Right lobe of liver (tissue), 6 donors: Measurements from ENCODE around the gene RPA1. TPM values are rescaled to one million over a fixed set of nuclear protein-coding genes. Genes with fewer than 3 reads are reported as not detected.

ENCODE experiments used
- ATAC-seq, 4 donors: fragments of 200-7000 bp; cut with Tn5 transposase; one replicate each; pipeline ENCODE4 v1.9.1; 2020; ENCODE audit warnings: mild to moderate bottlenecking in 4 of 4, moderate library complexity in 4 of 4
- DNase-seq, 3 donors: peaks; one replicate each; pipeline ENCODE4 v3.0.0-alpha.2; 2020
- H3K27ac ChIP-seq, 3 donors: fragments of 200-600 bp; one replicate each; pipeline ENCODE4 v1.8.0; 2022
- H3K27me3 ChIP-seq, 2 donors: fragments of 200-600 bp; one replicate each; pipeline ENCODE4 v1.8.0; 2022
- H3K36me3 ChIP-seq, 4 donors: fragments of 200-600 bp; sonication (generic) in 1 of 4; one replicate each; pipeline versions ENCODE4 v1.5.1 to v1.8.0; 2017 to 2022; ENCODE audit warnings: control low read depth in 1 of 4
- H3K4me1 ChIP-seq, 4 donors: fragments of 200-600 bp; sonication (generic) in 1 of 4; one replicate each; pipeline versions ENCODE4 v1.5.1 to v1.8.0; 2017 to 2022; ENCODE audit warnings: control low read depth in 1 of 4
- H3K4me3 ChIP-seq, 3 donors: fragments of 200-600 bp; one replicate each; pipeline ENCODE4 v1.8.0; 2022
- H3K9me3 ChIP-seq, 4 donors: fragments of 200-600 bp; sonication (generic) in 1 of 4; one replicate each; pipeline versions ENCODE4 v1.5.1 to v1.8.0; 2017 to 2022; ENCODE audit warnings: control low read depth in 1 of 4
- POLR2A ChIP-seq: fragments of 450-650 bp; IDR thresholded peaks from one replicate; pipeline ENCODE4 v1.6.1; 2017; ENCODE audit warnings: antibody characterized with exemption, mild to moderate bottlenecking
- WGBS: methylation state at CpG from one replicate; pipeline ENCODE4 v1.1.6; 2018; ENCODE audit warnings: low coverage, low lambda C conversion rate; ENCODE audit not compliant: insufficient coverage; ENCODE audit errors: missing lambda C conversion rate; 5-methylcytosine and 5-hydroxymethylcytosine counted together
- intact Hi-C, 2 donors: fragments of 100-400 bp; cut with DNase I; formaldehyde crosslinking; loops; one replicate each; pipeline versions ENCODE4 v1.11.2 to v1.14.1; 2022
- total RNA-seq, 6 experiments: library from RNA; depleted of rRNA in 2 of 6; stranded (reverse); fragments of >200 nt in 2 of 6; fragmentation: NEBNext Ultra II Directional in 3 of 6; extraction: Animal tissue kit (Norgen Biotek cat#: 25700) in 3 of 6; gene quantifications; one replicate each; pipeline versions ENCODE4 v1.1.0 to v1.2.4, GENCODE V29; 2016 to 2023
- TF ChIP-seq, protein P1 (sequence below), 4 donors: fragments of 200-600 bp in 3 of 4; fragments of 450-650 bp in 1 of 4; IDR thresholded peaks; one replicate each; pipeline versions ENCODE4 v1.5.1 to v1.8.0; 2016 to 2022; ENCODE audit warnings: antibody characterized with exemption in 4 of 4, mild to moderate bottlenecking in 2 of 4
- donor health status: DM: no; HTN: yes; CAD: no.
- donor health status: DM: no; HTN: no; CAD: no.
- donor health status: DM: no; HTN: no; CAD: no.
- donor health status: DM: no; HTN: yes; CAD: no.
- donor health status: DM: no; HTN: yes; CAD: no.

The RPA1 gene
- total RNA-seq, 6 experiments from 2014 or later = 10.9 to 35.5 (median 29.2) TPM

DNA sequence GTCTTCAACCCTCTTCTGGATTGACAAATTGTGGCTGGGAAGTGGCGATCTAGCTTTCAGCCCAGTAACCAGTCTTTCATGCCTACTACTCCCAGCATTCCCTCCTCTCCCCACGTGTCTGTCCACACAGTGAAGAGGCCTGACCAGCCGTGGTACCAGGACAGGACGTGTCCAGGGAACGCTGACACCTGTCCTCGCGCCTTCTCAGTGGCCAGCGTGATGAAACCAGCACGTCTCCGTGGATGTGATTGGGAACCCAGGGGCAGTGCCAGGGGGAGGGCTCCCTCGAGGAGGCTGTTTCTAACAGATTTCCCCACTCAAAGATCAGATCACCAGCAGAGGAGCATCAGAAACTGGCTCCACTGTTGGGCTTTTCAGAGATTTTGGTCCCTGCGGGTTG is 69.1 kb downstream of the RPA1 start:
- H3K4me1 ChIP-seq = no peaks in the 10 kb centered on the region
- no peak for DNase-seq
- H3K27ac ChIP-seq = no peak overlapping the region
- ATAC-seq = no peak
- intact Hi-C loops = no loop called here
- no peaks in the 10 kb centered on the region for H3K9me3 ChIP-seq
- no peaks in the 10 kb centered on the region for H3K27me3 ChIP-seq
- 87% methylated on average over 3 of the region's 12 CpGs for WGBS
- peaks cover 0 to 36% (median 13%) of the 10 kb centered on the region in 4 donors for H3K36me3 ChIP-seq
- no peak for TF ChIP-seq POLR2A
- TF ChIP-seq, protein P1, sequence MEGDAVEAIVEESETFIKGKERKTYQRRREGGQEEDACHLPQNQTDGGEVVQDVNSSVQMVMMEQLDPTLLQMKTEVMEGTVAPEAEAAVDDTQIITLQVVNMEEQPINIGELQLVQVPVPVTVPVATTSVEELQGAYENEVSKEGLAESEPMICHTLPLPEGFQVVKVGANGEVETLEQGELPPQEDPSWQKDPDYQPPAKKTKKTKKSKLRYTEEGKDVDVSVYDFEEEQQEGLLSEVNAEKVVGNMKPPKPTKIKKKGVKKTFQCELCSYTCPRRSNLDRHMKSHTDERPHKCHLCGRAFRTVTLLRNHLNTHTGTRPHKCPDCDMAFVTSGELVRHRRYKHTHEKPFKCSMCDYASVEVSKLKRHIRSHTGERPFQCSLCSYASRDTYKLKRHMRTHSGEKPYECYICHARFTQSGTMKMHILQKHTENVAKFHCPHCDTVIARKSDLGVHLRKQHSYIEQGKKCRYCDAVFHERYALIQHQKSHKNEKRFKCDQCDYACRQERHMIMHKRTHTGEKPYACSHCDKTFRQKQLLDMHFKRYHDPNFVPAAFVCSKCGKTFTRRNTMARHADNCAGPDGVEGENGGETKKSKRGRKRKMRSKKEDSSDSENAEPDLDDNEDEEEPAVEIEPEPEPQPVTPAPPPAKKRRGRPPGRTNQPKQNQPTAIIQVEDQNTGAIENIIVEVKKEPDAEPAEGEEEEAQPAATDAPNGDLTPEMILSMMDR (IDR thresholded peaks at IDR 0.05) = no peak
- H3K4me3 ChIP-seq = no peak overlapping the region

DNA sequence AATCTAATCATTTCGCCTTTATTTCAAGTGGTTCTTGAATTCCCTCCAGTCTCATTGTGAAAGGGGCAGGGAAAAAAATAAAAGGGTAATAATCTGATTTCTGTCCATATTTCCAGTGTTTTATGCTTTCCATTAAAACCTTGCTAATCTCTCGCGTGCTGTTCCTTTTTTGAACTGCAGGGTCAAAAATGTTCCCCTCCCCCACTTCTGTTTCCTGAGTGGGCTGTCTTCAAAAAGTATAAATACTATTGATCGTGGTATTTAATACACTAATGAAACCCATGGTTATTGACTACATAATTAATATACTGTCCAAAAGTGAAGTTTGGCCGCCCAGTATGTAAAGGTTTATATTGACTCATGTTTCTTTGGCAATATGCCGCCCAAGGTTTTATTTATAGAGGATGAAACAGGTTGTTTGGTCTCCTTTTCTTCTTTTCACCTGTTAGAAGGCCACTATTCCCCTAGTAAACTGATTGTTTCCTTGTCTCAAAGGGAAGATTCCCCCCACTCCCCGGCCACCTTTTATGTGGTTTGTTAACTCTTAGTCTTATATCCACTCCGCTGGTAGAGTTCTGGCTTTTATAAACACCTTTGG is 69.7 kb downstream of the RPA1 start:
- peaks cover 0 to 36% (median 13%) of the 10 kb centered on the region in 4 donors for H3K36me3 ChIP-seq
- intact Hi-C loops = no loop called here
- H3K27ac ChIP-seq = no peak overlapping the region
- H3K27me3 ChIP-seq = no peaks in the 10 kb centered on the region
- peaks cover 0 to 3% (median under 1%) of the 10 kb centered on the region in 4 donors for H3K4me1 ChIP-seq
- H3K9me3 ChIP-seq = no peaks in the 10 kb centered on the region
- ATAC-seq (no peak), DNase-seq (no peak)
- H3K4me3 ChIP-seq = no peak overlapping the region
- 92% methylated on average over 8 of the region's 8 CpGs for WGBS
- TF ChIP-seq POLR2A = no peak
- TF ChIP-seq, protein P1 (IDR thresholded peaks at IDR 0.05) = peak in 1 of 4 donors; percentile 3

DNA sequence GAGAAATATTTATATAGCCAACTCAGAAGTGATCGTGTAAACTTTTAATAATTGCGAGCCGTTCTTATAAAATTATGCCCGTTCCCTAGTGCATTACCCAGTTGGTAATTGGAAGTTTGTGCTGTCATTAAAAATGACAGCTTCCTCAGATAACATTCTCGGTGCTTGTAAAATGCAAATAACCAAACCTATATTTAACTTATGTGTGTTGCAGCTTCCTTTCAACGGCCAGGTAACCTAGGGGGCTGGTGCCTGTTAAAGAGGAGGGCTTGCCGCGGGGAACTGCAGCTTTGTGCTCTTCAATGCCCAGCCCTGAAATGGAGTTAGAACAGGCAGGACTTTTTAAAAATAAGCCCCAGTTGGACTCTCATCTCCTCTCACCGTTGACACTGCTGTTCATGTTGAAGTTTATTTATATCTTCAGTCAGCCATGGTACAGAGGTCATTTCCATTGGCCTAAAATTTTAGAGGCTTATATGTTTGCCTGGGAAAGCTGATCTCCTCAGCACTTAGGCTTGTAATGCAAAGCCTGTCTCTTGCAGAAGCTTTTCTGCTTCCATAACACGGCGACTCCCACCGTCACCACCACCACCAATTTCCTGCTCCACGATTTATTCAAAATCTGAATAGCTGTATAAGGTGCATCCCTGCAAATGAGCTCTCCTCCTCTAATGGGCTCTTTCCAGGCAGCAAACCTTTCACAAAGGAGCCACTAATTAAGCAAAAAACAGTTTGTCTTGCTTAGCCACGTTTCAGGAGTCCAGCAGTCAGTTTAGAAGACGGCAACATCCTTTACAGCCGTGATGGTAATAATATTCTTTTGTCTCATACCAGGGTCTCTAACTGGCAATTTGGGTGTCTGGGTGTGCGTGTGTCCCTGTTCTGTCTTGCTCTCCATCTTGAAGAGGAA is 74.7 kb downstream of the RPA1 start:
- Histone ChIP-seq H3K9me3 (no peaks in the 10 kb centered on the region), H3K4me3 (no peak overlapping the region), H3K36me3 (no peaks in the 10 kb centered on the region), H3K27me3 (peaks cover 0 to 3% of the 10 kb centered on the region in 2 donors), H3K27ac (no peak overlapping the region), H3K4me1 (peaks cover 0 to 11% (median 5%) of the 10 kb centered on the region in 4 donors)
- intact Hi-C loops = loop anchor here (5.0 kb wide), 2 partner anchors 123 to 138 kb away; partner anchors contain the start of genes OVCA2 (in 2 of the 2) and RTN4RL1 (in 2 of the 2)
- ATAC-seq = peak; percentile 44 to 64 (median 62)
- TF ChIP-seq, protein P1 (IDR thresholded peaks at IDR 0.05) = no peak
- no peak for TF ChIP-seq POLR2A
- WGBS = 56% methylated on average over 15 of the region's 17 CpGs
- DNase-seq = no peak

DNA sequence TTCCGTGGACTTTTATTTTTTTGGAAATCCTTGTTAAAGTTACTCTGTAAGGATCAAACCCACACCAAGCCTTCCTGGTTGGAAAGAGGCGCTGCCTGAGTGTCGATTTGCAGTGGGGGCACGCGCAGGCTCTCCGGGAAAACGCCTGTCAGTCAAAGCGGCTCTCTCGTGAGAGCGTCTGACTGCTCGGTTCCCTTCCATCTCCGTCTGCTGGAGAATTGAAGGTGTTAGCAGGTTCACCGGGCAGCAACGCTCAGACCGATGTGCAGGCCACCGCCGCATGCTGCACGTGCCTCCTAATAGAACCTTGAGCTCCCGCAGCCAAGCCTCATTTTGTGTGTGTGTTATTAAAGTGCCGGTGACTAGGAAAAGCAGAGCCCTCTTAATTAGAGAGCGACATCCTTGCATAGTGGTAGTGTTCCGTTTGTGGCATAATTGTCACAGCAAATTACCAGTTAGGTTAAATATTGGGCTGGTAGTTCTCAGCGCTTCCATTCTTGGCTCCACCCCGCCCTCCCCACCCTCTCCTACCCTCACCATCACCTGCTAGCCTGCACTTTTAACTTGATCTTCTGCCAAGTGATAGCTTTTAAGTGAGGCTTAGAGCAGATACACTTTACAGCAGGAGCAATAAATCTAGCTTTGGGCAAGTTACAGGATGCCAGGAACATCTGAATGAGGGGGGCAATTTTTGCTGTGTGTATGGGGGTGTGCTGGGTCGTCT is 75.5 kb downstream of the RPA1 start:
- Histone ChIP-seq H3K9me3 (no peaks in the 10 kb centered on the region), H3K36me3 (no peaks in the 10 kb centered on the region), H3K4me1 (peaks cover 3 to 18% (median 5%) of the 10 kb centered on the region in 4 donors), H3K4me3 (no peak overlapping the region), H3K27me3 (peaks cover 0 to 3% of the 10 kb centered on the region in 2 donors), H3K27ac (no peak overlapping the region)
- DNase-seq = peak in 1 of 3 donors; percentile 30
- ATAC-seq = no peak
- intact Hi-C loops = loop anchor here (5.0 kb wide), 2 partner anchors 122 to 137 kb away; partner anchors contain the start of genes OVCA2 (in 2 of the 2) and RTN4RL1 (in 2 of the 2)
- 54% methylated on average over 16 of the region's 25 CpGs for WGBS
- TF ChIP-seq POLR2A = no peak
- TF ChIP-seq, protein P1 (IDR thresholded peaks at IDR 0.05) = no peak
